Fibroblast of skin of left quadriceps (primary cell): ENCODE results near the gene TCHH.
A peak's percentile ranks its signal among the peaks of the same experiment; 100 is the strongest.
"Not testable (repeated sequence)": the region's sequence is repeated elsewhere in the genome, so short reads cannot be mapped to it uniquely, and the experiment has no call there.

Source experiments
- DNase-seq, 2 experiments: peaks; one replicate each; pipeline ENCODE4 v3.0.0-alpha.2; 2013; ENCODE audit warnings: low read depth in 2 of 2

Gene TCHH

GRCh38 chr1:152112101-152112884 lies 3.0 kb downstream of the TCHH start:
- no peak for DNase-seq

- peak; percentile 11 to 16 for DNase-seq
These were observed 3.7 kb downstream of the TCHH start for GRCh38 chr1:152111515-152111968.

GRCh38 chr1:152110860-152111514 lies 4.3 kb downstream of the TCHH start:
- peak; percentile 13 to 15 for DNase-seq

GRCh38 chr1:152110365-152110859 lies 4.8 kb downstream of the TCHH start:
- peak; percentile 16 to 24 for DNase-seq

- DNase-seq, result no peak
These were observed 5.3 kb downstream of the TCHH start for GRCh38 chr1:152109998-152110294.

- no peak for DNase-seq
These were observed 5.8 kb downstream of the TCHH start for GRCh38 chr1:152109231-152109997.

GRCh38 chr1:152108882-152109222 lies 6.4 kb downstream of the TCHH start:
- no peak for DNase-seq

- peak in 1 of 2 experiments; percentile 5 for DNase-seq
These were observed 7.0 kb downstream of the TCHH start for GRCh38 chr1:152107984-152108881.

GRCh38 chr1:152107031-152107983 lies 7.9 kb downstream of the TCHH start:
- DNase-seq, result no peak

GRCh38 chr1:152104854-152105253 lies 10.4 kb downstream of the TCHH start:
- DNase-seq, result no peak

GRCh38 chr1:152096931-152097330 lies 18.3 kb downstream of the TCHH start:
- no peak for DNase-seq

GRCh38 chr1:152089014-152089674 lies 26.1 kb downstream of the TCHH start, which contains the start of gene TCHHL1:
TSS of gene TCHHL1 (minus strand) at chr1:152089064. CDS start at chr1:152088143, 921 bp downstream.
- DNase-seq, result no peak

GRCh38 chr1:152086760-152087159 lies 28.5 kb downstream of the TCHH start:
- DNase-seq, result no peak

GRCh38 chr1:152084853-152085252 lies 30.4 kb downstream of the TCHH start:
- no peak for DNase-seq

GRCh38 chr1:152081026-152081425 lies 34.2 kb downstream of the TCHH start:
- not testable (repeated sequence) for DNase-seq

GRCh38 chr1:152080494-152080893 lies 34.8 kb downstream of the TCHH start:
- not testable (repeated sequence) for DNase-seq

- DNase-seq, result no peak
These were observed 36.3 kb downstream of the TCHH start for GRCh38 chr1:152078831-152079441.

GRCh38 chr1:152072311-152072710 lies 42.9 kb downstream of the TCHH start:
- DNase-seq, result no peak

GRCh38 chr1:152071123-152071522 lies 44.1 kb downstream of the TCHH start:
- no peak for DNase-seq
